ENCODE data around the gene FAM193B.

GRCh38 chr5:177514541-177514940 is 39.8 kb downstream of the FAM193B start:
- no peak for TF ChIP-seq EZH2phosphoT487 (conservative IDR thresholded peaks at IDR 0.05; ENCODE audit: low read length)
- TF ChIP-seq CTCF (IDR thresholded peaks at IDR 0.05; ENCODE audit: insufficient read depth, low read length, poor library complexity, severe bottlenecking): no peak
